ENCODE results near the gene SRSF2.
"Not testable (repeated sequence)": the region's sequence is repeated elsewhere in the genome, so short reads cannot be mapped to it uniquely, and the experiment has no call there.

SRSF2 gene

GRCh38 chr17:76710863-76711611 is 26.1 kb downstream of the SRSF2 start, which contains the start of gene MXRA7:
Gene MXRA7, minus strand, starts transcription at chr17:76710965. Its CDS starts 19 bp downstream, at chr17:76710946.
- no peak for TF ChIP-seq PAX5 (IDR thresholded peaks at IDR 0.05; ENCODE audit: insufficient read depth, low read length, severe bottlenecking)
- no peak for TF ChIP-seq TAF1 (IDR thresholded peaks at IDR 0.05; ENCODE audit: low read depth, low read length)
- TF ChIP-seq POU2F2 (IDR thresholded peaks at IDR 0.05; ENCODE audit: low read depth, low read length) = no peak
- TF ChIP-seq SPI1 (IDR thresholded peaks at IDR 0.05; ENCODE audit: low read depth, low read length) = no peak
- no peak for TF ChIP-seq POLR2A (IDR thresholded peaks at IDR 0.05; ENCODE audit: low read depth, low read length)
- TF ChIP-seq POLR2AphosphoS5 (IDR thresholded peaks at IDR 0.05; ENCODE audit: low read depth, low read length) = no peak
- DNase-seq (ENCODE audit: insufficient read length, low spot score) (peak; percentile 58), FAIRE-seq (no peak)

GRCh38 chr17:76709951-76710862 is 26.9 kb downstream of the SRSF2 start:
- FAIRE-seq; DNase-seq (ENCODE audit: insufficient read length, low spot score): not testable (repeated sequence)

GRCh38 chr17:76709077-76709950 is 27.8 kb downstream of the SRSF2 start:
- FAIRE-seq = no peak
- DNase-seq (ENCODE audit: insufficient read length, low spot score) = no peak
- no peak for TF ChIP-seq TAF1 (IDR thresholded peaks at IDR 0.05; ENCODE audit: low read depth, low read length)
- no peak for TF ChIP-seq SPI1 (IDR thresholded peaks at IDR 0.05; ENCODE audit: low read depth, low read length)
- no peak for TF ChIP-seq PAX5 (IDR thresholded peaks at IDR 0.05; ENCODE audit: insufficient read depth, low read length, severe bottlenecking)
- TF ChIP-seq POLR2A (IDR thresholded peaks at IDR 0.05; ENCODE audit: low read depth, low read length) = no peak
- TF ChIP-seq POU2F2 (IDR thresholded peaks at IDR 0.05; ENCODE audit: low read depth, low read length) = no peak
- no peak for TF ChIP-seq POLR2AphosphoS5 (IDR thresholded peaks at IDR 0.05; ENCODE audit: low read depth, low read length)

- DNase-seq (ENCODE audit: insufficient read length, low spot score) = no peak
- no peak for TF ChIP-seq POU2F2 (IDR thresholded peaks at IDR 0.05; ENCODE audit: low read depth, low read length)
- no peak for TF ChIP-seq SPI1 (IDR thresholded peaks at IDR 0.05; ENCODE audit: low read depth, low read length)
- no peak for TF ChIP-seq POLR2AphosphoS5 (IDR thresholded peaks at IDR 0.05; ENCODE audit: low read depth, low read length)
- TF ChIP-seq TAF1 (IDR thresholded peaks at IDR 0.05; ENCODE audit: low read depth, low read length) = no peak
- TF ChIP-seq POLR2A (IDR thresholded peaks at IDR 0.05; ENCODE audit: low read depth, low read length) = no peak
- TF ChIP-seq PAX5 (IDR thresholded peaks at IDR 0.05; ENCODE audit: insufficient read depth, low read length, severe bottlenecking) = no peak
- FAIRE-seq = no peak
Observed at GRCh38 chr17:76707985-76708807, 28.9 kb downstream of the SRSF2 start.

GRCh38 chr17:76706817-76707216 is 30.3 kb downstream of the SRSF2 start:
- no peak for TF ChIP-seq POU2F2 (IDR thresholded peaks at IDR 0.05; ENCODE audit: low read depth, low read length)
- TF ChIP-seq TAF1 (IDR thresholded peaks at IDR 0.05; ENCODE audit: low read depth, low read length) = no peak
- no peak for TF ChIP-seq POLR2AphosphoS5 (IDR thresholded peaks at IDR 0.05; ENCODE audit: low read depth, low read length)
- TF ChIP-seq POLR2A (IDR thresholded peaks at IDR 0.05; ENCODE audit: low read depth, low read length) = no peak
- TF ChIP-seq PAX5 (IDR thresholded peaks at IDR 0.05; ENCODE audit: insufficient read depth, low read length, severe bottlenecking) = no peak
- TF ChIP-seq SPI1 (IDR thresholded peaks at IDR 0.05; ENCODE audit: low read depth, low read length) = no peak
- FAIRE-seq (no peak), DNase-seq (ENCODE audit: insufficient read length, low spot score) (no peak)

GRCh38 chr17:76704805-76705204 is 32.3 kb downstream of the SRSF2 start:
- FAIRE-seq = no peak

GRCh38 chr17:76702941-76703637 is 34.0 kb downstream of the SRSF2 start:
- no peak for TF ChIP-seq POLR2AphosphoS5 (IDR thresholded peaks at IDR 0.05; ENCODE audit: low read depth, low read length)
- no peak for TF ChIP-seq SPI1 (IDR thresholded peaks at IDR 0.05; ENCODE audit: low read depth, low read length)
- no peak for TF ChIP-seq TAF1 (IDR thresholded peaks at IDR 0.05; ENCODE audit: low read depth, low read length)
- TF ChIP-seq POU2F2 (IDR thresholded peaks at IDR 0.05; ENCODE audit: low read depth, low read length) = no peak
- no peak for TF ChIP-seq POLR2A (IDR thresholded peaks at IDR 0.05; ENCODE audit: low read depth, low read length)
- TF ChIP-seq PAX5 (IDR thresholded peaks at IDR 0.05; ENCODE audit: insufficient read depth, low read length, severe bottlenecking) = no peak
- FAIRE-seq (no peak), DNase-seq (ENCODE audit: insufficient read length, low spot score) (no peak)

More at GRCh38 chr17:76704805-76705204, 32.3 kb downstream of the SRSF2 start:
- TF ChIP-seq POLR2AphosphoS5 (IDR thresholded peaks at IDR 0.05; ENCODE audit: low read depth, low read length) (no peak), POLR2A (IDR thresholded peaks at IDR 0.05; ENCODE audit: low read depth, low read length) (no peak), SPI1 (IDR thresholded peaks at IDR 0.05; ENCODE audit: low read depth, low read length) (no peak), PAX5 (IDR thresholded peaks at IDR 0.05; ENCODE audit: insufficient read depth, low read length, severe bottlenecking) (no peak), TAF1 (IDR thresholded peaks at IDR 0.05; ENCODE audit: low read depth, low read length) (no peak), POU2F2 (IDR thresholded peaks at IDR 0.05; ENCODE audit: low read depth, low read length) (no peak)
- no peak for DNase-seq (ENCODE audit: insufficient read length, low spot score)

GRCh38 chr17:76702076-76702475 is 35.1 kb downstream of the SRSF2 start:
- DNase-seq (ENCODE audit: insufficient read length, low spot score) (no peak), FAIRE-seq (no peak)
- no peak for TF ChIP-seq POLR2A (IDR thresholded peaks at IDR 0.05; ENCODE audit: low read depth, low read length)
- TF ChIP-seq SPI1 (IDR thresholded peaks at IDR 0.05; ENCODE audit: low read depth, low read length) = no peak
- no peak for TF ChIP-seq POU2F2 (IDR thresholded peaks at IDR 0.05; ENCODE audit: low read depth, low read length)
- no peak for TF ChIP-seq PAX5 (IDR thresholded peaks at IDR 0.05; ENCODE audit: insufficient read depth, low read length, severe bottlenecking)
- TF ChIP-seq TAF1 (IDR thresholded peaks at IDR 0.05; ENCODE audit: low read depth, low read length) = no peak
- TF ChIP-seq POLR2AphosphoS5 (IDR thresholded peaks at IDR 0.05; ENCODE audit: low read depth, low read length) = no peak
